Activated CD8-positive, alpha-beta memory T cell treated with anti-CD3 and anti-CD28 coated beads for 48 hours (primary cell): ENCODE data around the gene TMEM121.
"Not testable (repeated sequence)": the region's sequence is repeated elsewhere in the genome, so short reads cannot be mapped to it uniquely, and the experiment has no call there.

Experiments
- DNase-seq, 3 experiments: peaks; one replicate each; pipeline ENCODE4 v3.0.0-alpha.2; 2020; ENCODE audit warnings: low read depth in 2 of 3, low spot score in 2 of 3

TMEM121 gene

GRCh38 chr14:105541218-105541875, 15.0 kb downstream of the TMEM121 start:
- DNase-seq, result no peak

GRCh38 chr14:105545676-105546075, 19.3 kb downstream of the TMEM121 start:
- DNase-seq, result not testable (repeated sequence)

GRCh38 chr14:105546410-105546809, 20.0 kb downstream of the TMEM121 start:
- not testable (repeated sequence) for DNase-seq

- not testable (repeated sequence) for DNase-seq
These were observed 20.7 kb downstream of the TMEM121 start for GRCh38 chr14:105547072-105547471.

- DNase-seq, result no peak
These were observed 21.4 kb downstream of the TMEM121 start for GRCh38 chr14:105547741-105548169.

GRCh38 chr14:105549481-105549880, 23.1 kb downstream of the TMEM121 start:
- DNase-seq, result no peak

- DNase-seq, result no peak
These were observed 27.6 kb downstream of the TMEM121 start for GRCh38 chr14:105554022-105554421.

- DNase-seq, result no peak
These were observed 28.1 kb downstream of the TMEM121 start for GRCh38 chr14:105554523-105554922.

GRCh38 chr14:105557671-105558070, 31.3 kb downstream of the TMEM121 start:
- DNase-seq, result not testable (repeated sequence)

- not testable (repeated sequence) for DNase-seq
These were observed 32.2 kb downstream of the TMEM121 start for GRCh38 chr14:105558449-105559154.

- not testable (repeated sequence) for DNase-seq
These were observed 33.1 kb downstream of the TMEM121 start for GRCh38 chr14:105559384-105560047.

GRCh38 chr14:105560048-105560669, 33.8 kb downstream of the TMEM121 start:
- DNase-seq, result not testable (repeated sequence)

GRCh38 chr14:105561345-105561744, 35.0 kb downstream of the TMEM121 start:
- DNase-seq, result not testable (repeated sequence)

GRCh38 chr14:105562713-105563346, 36.4 kb downstream of the TMEM121 start:
- no peak for DNase-seq

GRCh38 chr14:105563347-105563737, 37.0 kb downstream of the TMEM121 start:
- no peak for DNase-seq

GRCh38 chr14:105564536-105564935, 38.2 kb downstream of the TMEM121 start:
- not testable (repeated sequence) for DNase-seq

GRCh38 chr14:105565185-105565919, 39.0 kb downstream of the TMEM121 start:
- not testable (repeated sequence) for DNase-seq

- not testable (repeated sequence) for DNase-seq
These were observed 40.1 kb downstream of the TMEM121 start for GRCh38 chr14:105566248-105567163.
